Type B pancreatic cell (in vitro differentiated cells): ENCODE measurements around the gene LDB3. TPM values are rescaled to one million over a fixed set of nuclear protein-coding genes. Genes with fewer than 3 reads are reported as not detected.
A peak's percentile ranks its signal among the peaks of the same experiment; 100 is the strongest.
"Not testable (repeated sequence)": the region's sequence is repeated elsewhere in the genome, so short reads cannot be mapped to it uniquely, and the experiment has no call there.

Experiments
- DNase-seq: peaks from one replicate; pipeline ENCODE4 v3.0.0; 2021; ENCODE audit warnings: mixed read lengths; ENCODE audit not compliant: unreplicated experiment; ENCODE audit errors: extremely low spot score
- H3K27ac Mint-ChIP-seq: 2 replicates; pipeline ENCODE4 v1.8.0; 2021; ENCODE audit warnings: mild to moderate bottlenecking, mixed read lengths
- H3K27me3 Mint-ChIP-seq: 2 replicates; pipeline ENCODE4 v1.8.0; 2021; ENCODE audit warnings: mixed read lengths
- H3K36me3 Mint-ChIP-seq: 2 replicates; pipeline ENCODE4 v1.8.0; 2021; ENCODE audit warnings: mixed read lengths
- H3K4me1 Mint-ChIP-seq: one replicate; pipeline ENCODE4 v1.8.0; 2021; ENCODE audit warnings: mixed read lengths; ENCODE audit not compliant: unreplicated experiment
- H3K4me3 Mint-ChIP-seq: 2 replicates; pipeline ENCODE4 v1.8.0; 2021; ENCODE audit warnings: mild to moderate bottlenecking, mixed read lengths
- H3K9me3 Mint-ChIP-seq: 2 replicates; pipeline ENCODE4 v1.8.0; 2021; ENCODE audit warnings: mixed read lengths
- total RNA-seq: library from RNA; stranded (reverse); gene quantifications from 2 replicates; pipeline ENCODE4 v1.2.1, GENCODE V29; 2021; ENCODE audit warnings: low replicate concordance
- TF ChIP-seq, protein P1 (sequence below): fragments of 200-600 bp; sonication (generic); conservative IDR thresholded peaks from 2 replicates; pipeline ENCODE4 v1.5.0; 2021; ENCODE audit warnings: antibody characterized with exemption, mild to moderate bottlenecking

Gene LDB3
- total RNA-seq, 1 donor from 2014 or later: 0.85 TPM

DNA sequence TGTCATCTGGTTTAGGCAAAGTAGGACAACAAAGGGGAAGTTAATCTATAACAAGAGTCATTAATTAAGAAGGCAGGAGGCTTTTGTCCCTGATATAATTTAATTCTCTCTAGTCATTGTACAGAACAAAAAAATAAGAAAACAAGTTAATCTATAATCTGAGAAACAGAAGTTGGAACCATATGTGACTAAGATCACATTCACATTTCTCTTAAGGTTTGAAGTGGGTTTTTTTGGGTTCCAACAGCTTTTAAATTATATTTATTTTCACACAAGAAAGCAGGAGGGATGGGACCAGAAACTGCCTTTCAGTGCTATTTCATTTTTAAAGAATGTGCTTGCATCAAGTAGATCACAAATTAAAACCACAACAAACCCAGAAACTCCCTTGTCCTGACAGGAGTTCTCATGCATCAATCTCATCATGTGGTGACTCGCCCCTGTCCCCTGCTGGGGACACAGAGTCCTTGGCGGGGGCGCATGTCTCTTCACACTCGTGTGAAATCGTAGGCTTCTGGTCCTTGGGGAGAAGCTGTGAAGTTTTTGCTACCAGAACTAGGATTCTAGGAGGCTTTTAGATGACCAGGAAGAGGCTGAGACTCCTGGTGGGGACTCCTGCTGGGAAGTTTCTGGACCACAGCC is 24.0 kb upstream of the LDB3 start:
- DNase-seq: no peak
- Mint-ChIP-seq H3K9me3 (no peaks in the 10 kb centered on the region), H3K4me3 (peak overlapping the region; percentile 37), H3K27ac (no peak overlapping the region), H3K4me1 (peaks cover 40% of the 10 kb centered on the region), H3K36me3 (no peaks in the 10 kb centered on the region), H3K27me3 (peaks cover 6% of the 10 kb centered on the region)
- TF ChIP-seq, protein P1, sequence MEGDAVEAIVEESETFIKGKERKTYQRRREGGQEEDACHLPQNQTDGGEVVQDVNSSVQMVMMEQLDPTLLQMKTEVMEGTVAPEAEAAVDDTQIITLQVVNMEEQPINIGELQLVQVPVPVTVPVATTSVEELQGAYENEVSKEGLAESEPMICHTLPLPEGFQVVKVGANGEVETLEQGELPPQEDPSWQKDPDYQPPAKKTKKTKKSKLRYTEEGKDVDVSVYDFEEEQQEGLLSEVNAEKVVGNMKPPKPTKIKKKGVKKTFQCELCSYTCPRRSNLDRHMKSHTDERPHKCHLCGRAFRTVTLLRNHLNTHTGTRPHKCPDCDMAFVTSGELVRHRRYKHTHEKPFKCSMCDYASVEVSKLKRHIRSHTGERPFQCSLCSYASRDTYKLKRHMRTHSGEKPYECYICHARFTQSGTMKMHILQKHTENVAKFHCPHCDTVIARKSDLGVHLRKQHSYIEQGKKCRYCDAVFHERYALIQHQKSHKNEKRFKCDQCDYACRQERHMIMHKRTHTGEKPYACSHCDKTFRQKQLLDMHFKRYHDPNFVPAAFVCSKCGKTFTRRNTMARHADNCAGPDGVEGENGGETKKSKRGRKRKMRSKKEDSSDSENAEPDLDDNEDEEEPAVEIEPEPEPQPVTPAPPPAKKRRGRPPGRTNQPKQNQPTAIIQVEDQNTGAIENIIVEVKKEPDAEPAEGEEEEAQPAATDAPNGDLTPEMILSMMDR: peak; percentile 45

- peaks cover 42% of the 10 kb centered on the region for H3K4me1 Mint-ChIP-seq
Measured at GRCh38 chr10:86644794-86645445, 23.4 kb upstream of the LDB3 start.

DNA sequence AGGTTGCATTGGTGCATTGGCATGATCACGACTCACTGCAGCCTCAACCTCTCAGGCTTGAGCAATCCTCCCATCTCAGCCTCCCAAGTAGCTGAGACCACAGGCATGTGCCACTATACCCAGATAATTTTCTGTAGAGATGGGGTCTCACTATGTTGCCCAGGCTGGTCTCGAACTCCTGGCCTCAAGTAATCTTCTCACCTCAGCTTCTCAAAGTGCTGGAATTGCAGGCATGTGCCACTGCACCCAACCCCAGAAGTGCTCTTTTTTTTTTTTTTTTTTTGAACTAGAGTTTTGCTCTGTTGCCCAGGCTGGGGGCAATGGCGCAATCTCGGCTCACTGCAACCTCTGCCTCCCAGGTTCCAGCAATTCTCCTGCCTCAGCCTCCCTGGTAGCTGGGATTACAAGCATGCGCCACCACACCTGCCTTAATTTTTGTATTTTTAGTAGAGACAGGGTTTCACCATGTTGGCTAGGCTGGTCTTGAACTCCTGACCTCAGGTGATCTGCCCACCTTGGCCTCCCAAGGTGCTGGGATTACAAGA is 22.6 kb upstream of the LDB3 start:
- H3K36me3 Mint-ChIP-seq, DNase-seq, H3K27ac Mint-ChIP-seq, H3K27me3 Mint-ChIP-seq, H3K9me3 Mint-ChIP-seq, H3K4me3 Mint-ChIP-seq: not testable (repeated sequence)
- H3K4me1 Mint-ChIP-seq: peaks cover 46% of the 10 kb centered on the region

More at GRCh38 chr10:86644794-86645445, 23.4 kb upstream of the LDB3 start:
- Mint-ChIP-seq H3K4me3 (no peak overlapping the region), H3K9me3 (no peaks in the 10 kb centered on the region), H3K36me3 (no peaks in the 10 kb centered on the region), H3K27me3 (peaks cover 6% of the 10 kb centered on the region), H3K27ac (no peak overlapping the region)
- TF ChIP-seq, protein P1: no peak
- DNase-seq: no peak

DNA sequence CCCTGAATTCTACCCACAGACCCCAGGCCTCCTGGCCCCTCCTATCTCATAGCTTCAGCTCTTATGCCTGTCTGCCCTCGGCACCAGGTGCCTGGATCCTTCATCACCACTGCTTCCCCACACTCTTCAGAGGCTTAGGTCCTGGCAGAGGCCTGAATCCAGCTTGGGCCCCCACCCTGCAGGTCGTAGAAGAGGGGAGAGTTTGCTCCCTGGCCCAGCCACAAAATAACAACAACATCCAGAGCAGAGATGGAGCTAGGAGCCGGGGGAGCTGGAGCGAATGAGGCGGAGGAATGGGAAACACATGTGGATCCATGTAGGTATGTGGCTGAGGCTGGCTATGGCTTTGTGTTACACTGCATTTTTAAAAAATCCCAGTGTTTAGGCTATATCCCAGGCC is 21.8 kb upstream of the LDB3 start:
- Mint-ChIP-seq H3K4me1 (peaks cover 46% of the 10 kb centered on the region), H3K4me3 (no peak overlapping the region), H3K36me3 (no peaks in the 10 kb centered on the region), H3K9me3 (no peaks in the 10 kb centered on the region), H3K27ac (peak overlapping the region; percentile 64), H3K27me3 (peaks cover 9% of the 10 kb centered on the region)
- no peak for DNase-seq
- TF ChIP-seq, protein P1: no peak

DNA sequence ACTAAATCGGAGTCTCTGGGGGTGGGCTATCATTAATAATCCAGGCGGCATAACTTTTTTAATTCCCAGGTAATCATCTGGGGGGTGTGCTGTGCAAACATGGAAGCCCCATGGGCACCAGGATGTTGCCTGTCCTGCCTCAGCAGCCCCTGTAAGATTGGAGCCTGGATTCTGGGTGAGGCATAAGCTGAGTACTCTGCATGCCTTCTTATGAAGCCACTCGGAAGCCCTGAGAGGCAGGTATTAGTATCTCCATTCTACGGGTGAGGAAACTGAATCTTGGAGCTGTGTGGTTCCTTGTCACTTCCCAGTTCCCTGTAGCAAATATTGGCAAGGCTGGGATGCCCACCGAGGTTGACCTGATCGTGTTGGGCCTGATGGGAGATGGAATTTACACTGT is 21.4 kb upstream of the LDB3 start:
- Mint-ChIP-seq H3K4me3 (no peak overlapping the region), H3K27me3 (peaks cover 5% of the 10 kb centered on the region), H3K36me3 (no peaks in the 10 kb centered on the region), H3K9me3 (no peaks in the 10 kb centered on the region), H3K27ac (peak overlapping the region; percentile 64), H3K4me1 (peaks cover 46% of the 10 kb centered on the region)
- TF ChIP-seq, protein P1: no peak
- no peak for DNase-seq
